Measurements from ENCODE around the gene C1orf174.

The C1orf174 gene

DNA sequence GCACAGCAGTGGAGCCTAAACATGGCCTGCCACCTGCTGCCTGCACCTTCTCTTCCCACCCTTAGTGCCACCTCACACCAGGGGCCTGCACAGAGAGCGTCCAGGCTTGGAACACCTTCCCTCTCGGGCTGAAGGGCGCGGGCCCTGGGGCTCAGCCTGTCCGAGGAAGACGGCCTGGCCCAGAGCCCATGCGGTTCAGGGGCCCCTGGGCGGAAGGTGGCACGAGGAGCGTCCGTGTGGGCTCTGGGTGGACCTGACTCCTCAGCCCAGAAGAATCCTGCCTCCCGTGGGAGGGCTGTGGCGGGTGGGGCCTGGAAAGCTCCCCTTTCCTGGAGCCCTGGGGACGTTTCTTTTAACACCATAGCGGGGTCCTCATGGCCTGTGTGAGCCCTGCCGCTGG lies 23.4 kb downstream of the C1orf174 start:
- no peak for DNase-seq

DNA sequence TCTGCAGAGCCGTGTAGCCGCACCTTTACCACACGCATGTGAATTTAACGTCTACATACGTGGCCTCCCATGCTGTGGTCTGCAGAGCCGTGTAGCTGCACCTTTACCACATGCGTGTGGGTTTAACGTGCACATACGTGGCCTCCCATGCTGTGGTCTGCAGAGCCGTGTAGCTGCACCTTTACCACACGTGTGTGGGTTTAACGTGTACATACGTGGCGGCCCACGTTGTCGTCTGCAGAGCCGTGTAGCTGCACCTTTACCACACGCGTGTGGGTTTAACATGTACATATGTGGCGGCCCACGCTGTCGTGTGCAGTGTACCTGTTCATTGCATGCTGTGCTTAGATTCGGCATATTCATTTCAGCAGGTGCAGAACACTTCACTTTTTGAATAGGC lies 25.3 kb downstream of the C1orf174 start:
- no peak for DNase-seq

DNA sequence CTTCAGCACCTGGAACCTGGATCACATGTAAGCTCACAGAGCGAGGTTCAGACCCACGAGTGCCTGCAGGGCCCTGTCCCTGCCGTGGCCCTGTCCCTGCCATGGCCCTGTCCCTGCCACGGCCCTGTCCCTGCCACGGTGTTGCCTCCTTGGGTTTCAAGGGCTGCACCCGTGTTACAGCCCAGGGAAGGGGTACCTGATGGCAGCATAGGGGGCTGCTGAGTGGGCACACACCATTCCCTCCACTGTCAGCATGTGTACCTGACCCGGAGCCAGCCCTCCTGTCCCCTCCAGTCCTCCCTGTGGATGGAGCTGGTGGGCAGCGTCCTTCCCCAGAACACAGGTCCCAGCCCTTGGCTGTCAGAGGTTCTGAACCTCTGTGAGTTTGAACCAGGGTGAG lies 27.5 kb downstream of the C1orf174 start:
- no peak for DNase-seq

DNA sequence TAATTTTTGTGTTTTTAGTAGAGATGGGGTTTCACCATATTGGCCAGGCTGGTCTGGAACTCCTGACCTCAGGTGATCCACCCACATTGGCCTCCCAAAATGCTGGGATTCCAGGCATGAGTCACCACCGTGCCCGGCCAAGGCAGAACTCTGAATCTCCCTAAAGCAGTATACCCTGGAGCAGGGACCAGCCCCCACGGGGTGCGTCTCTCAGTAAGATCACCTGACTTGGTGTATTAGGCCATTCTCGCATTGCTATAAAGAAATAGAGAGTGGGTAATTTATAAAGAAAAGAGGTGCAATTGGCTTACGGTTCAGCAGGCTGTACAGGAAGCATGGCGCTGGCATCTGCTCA lies 28.6 kb downstream of the C1orf174 start:
- no peak for DNase-seq

DNA sequence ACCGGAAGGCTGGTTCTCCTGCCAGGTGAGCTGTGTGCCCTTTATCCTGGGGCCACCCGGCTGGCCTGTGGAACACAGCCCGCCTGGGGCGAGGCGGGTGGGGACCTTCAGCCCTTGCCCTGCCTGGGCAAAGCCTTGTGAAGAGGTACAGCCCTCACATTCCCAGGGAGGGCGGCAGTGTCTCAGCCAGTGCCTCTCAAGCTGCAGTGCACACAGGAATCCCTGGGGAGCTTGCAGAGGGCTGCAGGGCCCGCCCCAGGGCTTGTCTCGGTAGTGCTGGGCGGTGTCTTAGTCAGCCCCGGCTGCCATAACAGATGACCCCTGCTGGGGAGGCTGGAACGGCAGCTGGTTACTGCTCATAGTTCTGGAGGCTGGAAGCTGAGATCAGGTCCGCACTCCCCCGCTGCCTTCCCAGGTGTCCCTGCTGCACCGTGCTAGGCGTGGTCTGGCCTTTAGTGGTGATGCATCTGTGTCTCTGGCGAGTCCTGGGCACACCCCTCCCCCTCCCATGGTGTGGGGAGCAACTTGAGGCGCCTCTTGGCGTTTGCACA lies 30.2 kb downstream of the C1orf174 start:
- no peak for DNase-seq

DNA sequence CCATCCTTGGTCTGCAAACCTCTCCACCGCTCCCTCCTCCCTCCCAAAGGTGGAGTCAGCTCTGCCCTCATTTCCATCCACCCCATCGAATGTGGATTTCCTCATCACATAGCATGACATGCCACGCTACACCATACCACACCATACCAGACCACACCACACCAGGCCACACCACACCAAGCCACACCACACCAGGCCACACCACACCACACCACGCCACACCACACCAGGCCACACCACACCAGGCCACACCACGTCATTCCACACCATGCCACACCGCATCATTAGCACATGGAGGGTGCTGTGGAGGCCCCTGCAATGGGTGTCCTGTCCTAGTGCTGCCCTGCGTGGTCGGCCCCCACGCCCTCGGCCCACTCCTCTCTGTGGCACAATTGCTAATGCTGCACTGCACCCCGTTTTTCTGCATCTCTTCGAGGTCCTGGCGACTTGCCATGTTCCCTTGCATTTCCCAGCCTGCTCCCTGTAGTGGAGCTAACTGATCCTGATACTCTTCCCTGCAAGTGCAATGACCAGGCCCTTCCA lies 31.5 kb downstream of the C1orf174 start:
- DNase-seq, result no peak

DNA sequence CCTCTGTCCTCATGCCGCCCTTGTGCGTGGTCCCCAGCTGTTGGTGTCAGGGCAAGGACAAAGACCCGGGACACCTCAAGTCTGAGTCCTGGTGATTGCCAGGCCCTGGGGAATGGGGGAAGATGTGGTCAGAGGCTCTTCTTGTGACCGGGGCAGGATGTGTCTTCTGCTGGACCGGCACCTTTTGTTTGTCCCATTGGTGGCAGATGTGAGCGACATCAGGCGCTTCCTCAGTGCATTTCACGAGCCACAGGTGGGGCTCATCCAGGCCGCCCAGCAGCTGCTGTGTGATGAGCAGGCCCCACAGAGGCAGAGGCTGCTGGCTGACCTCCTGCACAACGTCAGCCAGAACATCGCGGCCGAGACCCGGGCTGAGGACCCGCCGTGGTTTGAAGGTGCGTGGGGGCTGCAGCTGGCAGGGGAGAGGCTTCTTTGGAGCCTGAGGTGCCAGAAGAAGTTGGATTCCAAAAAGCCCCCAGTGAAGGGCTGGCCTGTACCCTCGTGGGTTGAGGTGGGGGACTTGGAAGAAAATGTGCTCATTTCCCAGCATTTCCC lies 34.4 kb downstream of the C1orf174 start:
- no peak for DNase-seq

DNA sequence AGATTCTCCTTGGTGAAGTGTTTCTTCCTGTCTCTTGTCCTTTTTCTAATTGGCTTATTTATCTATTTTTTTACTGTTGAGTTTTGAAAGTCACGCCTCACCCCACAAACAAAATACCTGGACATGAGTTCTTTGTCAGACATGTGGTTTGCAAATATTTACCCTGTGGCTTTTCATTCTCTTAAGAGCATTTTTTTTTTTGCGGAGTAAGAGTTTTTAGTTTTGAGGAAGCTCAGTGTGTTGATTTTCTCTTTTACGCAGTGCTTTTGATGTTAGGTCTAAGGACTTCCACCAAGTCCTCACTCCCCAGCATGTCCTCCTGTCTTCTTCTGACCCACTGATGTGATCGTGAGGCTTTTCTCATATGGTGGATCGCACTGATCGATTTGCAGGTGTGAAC lies 35.2 kb downstream of the C1orf174 start:
- DNase-seq, result no peak

DNA sequence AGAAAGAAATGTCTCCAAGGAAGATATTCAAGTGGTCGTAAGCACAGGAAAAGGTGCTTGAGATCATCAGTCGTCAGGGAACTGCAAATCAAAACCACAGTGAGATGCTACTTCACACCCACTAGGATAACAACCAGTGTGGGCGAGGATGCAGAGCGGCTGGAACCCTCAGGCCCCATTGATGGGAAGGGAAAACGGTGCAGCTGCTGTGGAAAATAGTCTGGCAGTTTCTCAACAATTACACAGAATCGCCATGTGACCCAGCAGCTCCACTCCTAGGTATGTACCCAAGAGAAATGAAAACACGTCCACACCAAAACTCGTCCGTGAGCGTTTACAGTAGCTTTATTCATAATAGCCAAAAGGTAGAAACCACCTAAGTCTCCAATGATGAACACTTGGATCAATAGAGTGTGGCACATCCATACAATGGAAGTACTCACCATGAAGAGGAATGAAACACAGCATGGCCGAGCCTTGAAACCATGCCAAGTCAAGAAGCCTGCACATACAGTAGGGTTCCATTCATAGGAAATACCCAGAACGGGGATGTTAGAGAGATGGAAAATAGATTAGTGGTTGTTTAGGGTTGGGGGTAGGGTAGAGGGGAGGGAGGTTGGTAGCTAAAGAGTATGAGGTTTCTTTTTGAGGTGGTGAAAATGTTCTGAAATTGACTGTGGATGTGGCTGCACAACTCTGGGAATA lies 36.7 kb downstream of the C1orf174 start:
- peak in 27 of 56 donors; percentile 3 to 59 (median 35) for DNase-seq

DNA sequence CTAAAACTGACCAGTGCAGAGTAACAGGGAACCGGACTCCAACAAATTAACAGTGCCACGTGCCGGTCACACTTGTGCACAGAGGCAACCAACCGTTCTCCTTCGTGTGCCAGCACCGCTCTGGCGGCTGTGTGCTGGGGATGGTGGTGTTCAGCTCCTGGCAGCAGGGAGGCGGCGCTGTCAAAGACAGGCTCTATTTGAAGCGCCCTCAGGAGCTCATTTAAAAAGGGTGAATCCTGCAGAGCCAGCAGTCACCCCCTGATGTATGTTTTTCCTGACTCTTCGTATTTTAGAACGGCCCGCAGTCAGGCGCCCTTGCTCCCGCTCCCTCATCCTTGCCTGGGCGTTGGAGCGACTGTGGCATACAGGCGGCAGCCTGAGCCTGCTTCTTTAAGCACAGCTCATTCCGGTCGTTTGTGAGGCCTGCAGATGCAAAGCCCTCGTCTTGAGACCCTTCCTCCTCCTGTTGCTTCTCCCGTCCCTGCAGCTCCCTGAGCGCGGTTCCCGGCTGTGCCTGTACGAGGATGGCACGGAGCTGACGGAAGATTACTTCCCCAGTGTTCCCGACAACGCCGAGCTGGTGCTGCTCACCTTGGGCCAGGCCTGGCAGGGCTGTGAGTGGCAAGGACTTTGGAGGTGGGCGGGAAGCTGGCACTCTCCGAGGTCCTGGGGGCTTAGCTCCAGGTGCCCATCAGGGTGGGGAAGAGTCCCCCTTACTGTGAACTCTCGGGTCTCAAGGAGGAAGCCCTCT lies 41.7 kb downstream of the C1orf174 start:
- peak in 47 of 56 donors; percentile 3 to 75 (median 30) for DNase-seq

DNA sequence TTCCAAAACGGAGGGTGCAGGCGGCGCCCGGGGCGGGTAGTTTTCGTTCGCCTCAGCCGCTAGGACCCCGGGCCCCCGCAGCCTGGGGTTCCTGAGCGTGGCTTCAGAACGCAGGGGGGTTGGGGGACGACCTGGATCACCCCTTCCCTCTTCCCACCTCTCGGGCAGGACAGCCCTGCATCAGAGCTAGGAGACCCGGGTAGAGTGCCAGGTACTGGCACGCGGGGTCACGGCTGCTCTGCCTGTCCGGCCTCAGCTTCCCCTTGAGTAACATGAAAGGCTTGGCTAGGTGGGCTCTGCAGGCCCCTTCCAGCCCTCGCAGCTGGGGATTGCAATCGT lies 42.3 kb downstream of the C1orf174 start:
- DNase-seq, result peak in 1 of 56 donors; percentile 58

DNA sequence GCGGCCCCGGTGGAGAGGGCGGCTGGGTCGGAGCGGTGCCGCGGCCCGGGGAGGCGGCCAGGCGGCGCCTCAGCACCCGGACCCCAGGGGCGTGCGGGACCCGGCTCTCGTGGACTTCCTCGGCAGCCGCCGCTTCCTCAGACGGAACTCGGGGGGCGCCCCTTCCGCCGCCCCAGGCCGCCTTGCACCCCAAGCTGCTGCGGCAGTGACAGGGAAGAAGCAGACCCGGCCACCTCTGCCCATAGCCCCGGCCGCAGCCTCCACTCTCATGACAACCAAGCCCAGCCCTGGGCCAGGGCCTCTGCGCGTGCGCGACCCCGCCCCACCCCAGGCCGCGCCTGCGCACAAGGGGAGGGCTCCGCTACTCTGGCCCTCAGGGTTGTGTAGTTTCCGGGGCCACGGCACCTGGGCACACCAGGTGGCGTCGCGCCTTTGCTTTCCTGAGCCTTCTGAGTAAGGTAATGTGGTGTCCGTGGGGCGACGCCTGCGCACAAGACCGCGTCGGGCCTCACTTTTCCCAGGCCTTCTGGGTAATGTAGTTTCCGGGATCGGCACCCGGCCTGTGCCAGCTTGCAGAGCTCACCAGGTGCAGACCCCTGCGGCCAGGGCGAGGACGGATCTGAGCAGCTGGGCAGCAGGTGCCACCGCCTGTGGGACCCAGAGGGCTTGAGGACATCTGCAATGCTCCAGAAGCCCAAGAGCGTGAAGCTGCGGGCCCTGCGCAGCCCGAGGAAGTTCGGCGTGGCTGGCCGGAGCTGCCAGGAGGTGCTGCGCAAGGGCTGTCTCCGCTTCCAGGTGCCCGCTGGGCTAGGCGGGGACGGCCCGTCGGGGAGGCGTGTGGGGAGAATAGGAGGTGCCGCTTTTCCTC lies 42.9 kb downstream of the C1orf174 start, which contains the start of the genes CEP104 and DFFB:
TSS of gene CEP104 (minus strand) at position 289 of the 868 bp plus-strand sequence. CDS start 4,804 bp downstream, outside the sequence.
TSS of gene DFFB (plus strand) at position 554 of the 868 bp plus-strand sequence. CDS start at position 682, 128 bp downstream.
- peak; percentile 58 to 98 (median 78) for DNase-seq

DNA sequence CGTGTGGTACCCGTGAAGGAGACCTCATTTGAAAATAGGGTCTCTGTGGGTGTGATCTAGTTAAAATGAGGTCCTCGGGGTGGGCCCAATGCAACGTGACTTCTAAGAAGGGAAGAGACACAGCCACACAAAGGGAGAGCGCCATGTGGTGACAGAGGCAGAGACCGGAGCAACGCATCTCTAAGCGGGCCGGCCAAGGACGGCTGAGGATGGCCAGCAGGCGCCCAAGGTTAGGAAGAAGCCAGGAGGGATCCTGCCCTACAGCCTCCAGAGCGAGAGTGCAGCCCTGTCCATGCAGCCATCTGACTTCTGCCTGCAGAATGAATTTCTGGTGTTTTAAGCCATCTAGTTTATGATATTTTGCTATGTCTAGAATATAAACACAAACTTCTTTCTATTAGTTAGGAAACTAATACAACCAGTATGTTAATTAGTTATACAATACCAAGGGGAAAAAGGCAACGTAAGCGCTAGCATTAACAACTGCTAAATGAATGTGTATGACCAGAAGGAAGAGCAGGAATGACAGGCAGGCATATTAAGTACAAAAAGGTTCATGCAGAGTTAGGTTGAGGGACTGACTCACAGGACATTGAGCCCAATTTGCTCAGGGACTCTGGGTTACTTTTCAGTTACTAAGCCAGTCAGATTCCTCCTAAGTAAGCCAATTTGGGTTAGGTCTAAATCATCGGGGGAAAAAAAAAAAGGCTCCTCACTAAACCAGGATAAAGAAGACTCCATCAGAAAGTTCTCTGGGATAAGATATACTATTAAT lies 47.2 kb downstream of the C1orf174 start:
- no peak for DNase-seq

DNA sequence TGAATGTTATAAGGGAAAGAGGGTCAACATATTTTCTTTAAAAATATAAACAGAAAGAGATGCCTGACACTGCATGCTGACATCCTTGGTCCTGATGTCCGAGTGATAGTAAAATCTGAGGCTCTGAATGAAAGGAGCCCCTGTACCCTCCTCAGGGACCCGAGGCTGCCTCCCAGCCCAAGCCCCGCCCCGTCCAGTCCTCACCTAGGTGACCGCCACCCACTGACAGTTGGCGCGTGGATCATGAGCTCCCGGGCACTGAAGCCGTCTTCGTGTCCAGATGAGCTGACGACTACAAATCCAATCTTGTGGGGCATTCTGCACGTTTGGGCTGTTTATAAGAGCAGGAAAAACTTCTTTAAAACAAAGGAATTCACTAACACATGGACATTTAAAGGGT lies 48.0 kb downstream of the C1orf174 start:
- no peak for DNase-seq

DNA sequence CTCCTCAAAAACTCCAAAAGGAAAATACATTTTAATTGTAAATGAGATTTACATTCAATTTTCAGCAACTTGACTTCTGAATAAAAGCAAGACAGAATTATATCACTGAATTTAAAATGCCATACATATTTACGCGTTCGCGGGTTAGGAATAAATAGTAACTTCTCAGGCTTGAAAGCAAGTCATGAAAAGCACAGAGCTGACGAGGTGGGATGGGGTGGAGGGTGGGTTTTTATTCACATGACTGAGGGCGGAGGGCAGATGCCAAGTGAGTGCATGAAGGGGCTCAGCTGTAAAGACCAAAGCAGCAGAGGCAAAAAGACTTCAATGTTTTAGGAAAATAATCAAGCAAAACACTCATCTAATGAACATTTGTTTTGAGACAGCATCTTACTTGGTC lies 48.8 kb downstream of the C1orf174 start:
- no peak for DNase-seq

DNA sequence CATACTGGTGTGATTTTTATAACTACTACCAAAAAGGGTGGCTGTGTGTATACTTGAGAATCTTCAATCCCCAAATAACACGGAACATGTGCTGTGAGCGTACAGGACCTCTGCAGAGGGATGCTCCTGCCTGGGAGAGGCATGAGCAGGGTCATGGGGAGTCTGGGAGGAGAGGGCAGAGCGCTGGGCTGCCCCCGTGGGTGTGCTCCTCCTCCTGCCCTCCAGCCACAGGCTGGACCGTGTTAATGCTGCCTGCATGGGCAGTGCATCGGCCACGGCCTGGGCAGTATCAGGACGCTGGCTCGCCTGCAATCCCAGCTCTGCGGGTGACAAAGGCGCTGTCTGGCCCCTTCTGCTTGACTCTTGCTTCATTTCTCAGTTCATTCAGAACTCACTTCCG lies 49.2 kb downstream of the C1orf174 start:
- no peak for DNase-seq

DNA sequence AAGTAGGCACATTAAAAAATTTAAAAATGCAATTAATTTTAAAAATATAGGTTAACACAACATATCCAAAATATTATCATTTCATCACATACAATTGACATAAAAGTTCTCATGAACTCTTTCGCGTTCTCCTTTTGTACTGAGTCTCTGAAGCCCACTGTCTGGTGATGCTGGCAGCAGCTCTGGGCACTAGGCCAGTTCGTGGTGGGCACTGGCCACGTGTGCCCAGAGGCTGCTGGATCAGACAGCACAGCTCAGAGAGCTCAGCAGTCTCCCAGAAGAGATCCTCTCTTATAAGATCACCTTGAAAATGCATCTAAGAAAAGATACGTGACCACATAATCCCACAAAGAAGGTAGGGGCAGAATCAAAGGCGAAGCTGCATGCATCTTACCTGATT lies 53.0 kb downstream of the C1orf174 start:
- no peak for DNase-seq

DNA sequence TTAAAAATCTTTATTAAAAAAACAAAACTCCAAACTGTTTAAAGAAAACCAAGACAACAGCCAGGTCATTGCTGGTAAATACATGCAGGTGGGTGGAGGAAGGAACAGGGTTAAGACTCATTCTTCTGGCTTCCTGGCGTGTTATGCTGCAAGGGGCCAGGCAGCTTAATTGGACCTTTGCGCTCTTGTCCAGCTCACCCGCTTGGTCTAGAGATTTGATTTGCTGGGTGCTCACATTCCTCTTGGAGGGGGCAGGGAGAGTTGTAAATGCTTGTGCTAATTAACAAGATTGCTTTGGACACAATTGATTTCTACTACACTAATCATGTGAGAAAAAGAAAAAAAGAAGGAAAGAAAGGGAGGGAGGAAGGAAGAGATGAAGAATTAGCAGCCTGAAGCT lies 53.5 kb downstream of the C1orf174 start:
- DNase-seq, result no peak

DNA sequence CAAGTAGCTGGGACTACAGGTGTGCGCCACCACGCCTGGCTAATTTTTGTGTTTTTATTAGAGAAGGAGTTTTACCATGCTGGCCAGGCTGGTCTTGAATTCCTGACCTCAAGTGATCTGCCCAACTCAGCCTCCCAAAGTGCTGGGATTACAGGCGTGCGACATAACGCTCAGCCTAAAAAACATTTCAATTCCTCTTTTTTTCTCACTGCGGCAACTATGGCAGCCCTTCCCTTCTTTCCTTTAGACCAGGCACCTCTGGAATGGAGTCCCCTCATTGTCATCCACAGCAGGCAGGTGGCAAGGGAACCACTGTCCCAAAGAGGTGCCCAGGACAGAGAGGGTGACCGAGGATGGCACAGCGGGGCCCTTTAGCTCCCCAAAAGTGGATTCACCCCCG lies 57.2 kb downstream of the C1orf174 start:
- no peak for DNase-seq

DNA sequence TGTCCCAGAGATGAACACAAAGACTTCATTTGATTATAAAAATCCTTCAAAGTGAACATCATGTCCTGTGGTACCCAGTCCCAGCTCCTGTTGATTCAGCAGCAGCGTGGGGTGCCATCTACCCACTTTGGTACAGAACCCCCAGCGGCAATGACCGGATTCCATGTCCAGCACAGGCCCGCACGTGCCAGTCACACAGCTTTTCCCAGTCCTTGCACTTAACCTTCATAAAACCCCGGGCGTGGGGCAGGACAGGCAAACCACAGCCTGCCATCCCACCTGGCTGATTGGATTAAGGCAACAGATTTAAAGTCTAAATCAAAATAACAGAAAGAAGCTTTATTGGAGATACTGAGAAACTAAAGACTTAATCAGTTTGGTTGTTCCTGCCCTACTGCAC lies 58.6 kb downstream of the C1orf174 start:
- DNase-seq, result no peak
